ENCODE data around the gene MYO18A. TPM values are rescaled to one million over a fixed set of nuclear protein-coding genes. Genes with fewer than 3 reads are reported as not detected.
"Not testable (repeated sequence)": the region's sequence is repeated elsewhere in the genome, so short reads cannot be mapped to it uniquely, and the experiment has no call there.

The MYO18A gene
- total RNA-seq, 4 donors from 2014 or later = 71.6 to 125 (median 104) TPM

DNA sequence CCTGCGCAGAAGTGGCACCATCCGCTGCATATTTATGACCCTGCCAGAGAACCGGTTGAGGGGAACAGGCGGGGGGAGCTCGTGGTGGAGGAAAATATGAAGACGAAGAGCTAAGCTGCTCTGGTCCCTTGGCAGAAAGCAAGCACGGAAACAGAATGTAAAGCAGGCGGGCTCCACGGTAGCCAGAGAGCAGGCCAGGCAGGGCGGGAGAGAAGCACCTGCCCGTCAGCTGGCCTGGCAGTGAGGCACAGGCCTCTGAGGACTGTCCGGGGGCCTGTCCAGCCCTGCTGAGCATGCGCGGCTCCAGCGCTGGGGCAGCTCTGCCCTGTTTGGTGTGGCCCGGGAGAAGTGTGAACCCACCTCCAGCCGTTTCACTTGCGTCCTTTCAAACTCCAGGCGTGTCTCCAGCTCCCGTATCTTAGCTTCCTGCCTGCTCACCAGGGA lies 90.6 kb downstream of the MYO18A start:
- 75 to 79% methylated on average over 20 of the region's 20 CpGs for WGBS, 2 donors
- no peak for TF ChIP-seq EP300 (IDR thresholded peaks at IDR 0.05)
- no peak for DNase-seq (ENCODE audit: low spot score in 2 of 2)
- no peaks in the 10 kb centered on the region for H3K9me3 ChIP-seq
- no peak overlapping the region for H3K27ac ChIP-seq
- no peak overlapping the region for H3K4me3 ChIP-seq
- no peaks in the 10 kb centered on the region for H3K4me1 ChIP-seq
- H3K36me3 ChIP-seq = peaks cover 0 to 100% (median 34%) of the 10 kb centered on the region in 3 donors
- H3K27me3 ChIP-seq = no peaks in the 10 kb centered on the region

DNA sequence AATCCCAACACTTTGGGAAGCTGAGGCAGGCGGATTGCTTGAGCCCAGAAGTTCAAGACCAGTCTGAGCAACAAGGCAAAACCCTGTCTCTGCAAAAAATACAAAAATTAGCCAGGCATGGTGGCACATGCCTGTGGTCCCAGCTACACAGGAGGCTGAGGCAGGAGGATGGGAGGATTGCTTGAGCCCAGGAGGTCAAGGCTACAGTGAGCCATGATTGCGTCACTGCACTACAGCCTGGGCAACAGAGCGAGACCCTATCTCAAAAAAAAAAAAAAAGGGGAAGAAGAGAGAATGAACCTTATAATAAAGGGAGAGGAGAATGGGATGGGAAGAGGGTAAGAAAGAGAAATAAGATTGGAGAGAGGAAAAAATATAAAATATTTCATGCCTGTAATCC lies 91.4 kb downstream of the MYO18A start:
- not testable (repeated sequence) for H3K4me1 ChIP-seq; H3K27me3 ChIP-seq; H3K4me3 ChIP-seq; H3K27ac ChIP-seq; DNase-seq (ENCODE audit: low spot score in 2 of 2); H3K9me3 ChIP-seq
- 94 to 98% methylated on average over 3 of the region's 3 CpGs for WGBS, 2 donors
- H3K36me3 ChIP-seq = peaks cover 0 to 100% (median 34%) of the 10 kb centered on the region in 3 donors

DNA sequence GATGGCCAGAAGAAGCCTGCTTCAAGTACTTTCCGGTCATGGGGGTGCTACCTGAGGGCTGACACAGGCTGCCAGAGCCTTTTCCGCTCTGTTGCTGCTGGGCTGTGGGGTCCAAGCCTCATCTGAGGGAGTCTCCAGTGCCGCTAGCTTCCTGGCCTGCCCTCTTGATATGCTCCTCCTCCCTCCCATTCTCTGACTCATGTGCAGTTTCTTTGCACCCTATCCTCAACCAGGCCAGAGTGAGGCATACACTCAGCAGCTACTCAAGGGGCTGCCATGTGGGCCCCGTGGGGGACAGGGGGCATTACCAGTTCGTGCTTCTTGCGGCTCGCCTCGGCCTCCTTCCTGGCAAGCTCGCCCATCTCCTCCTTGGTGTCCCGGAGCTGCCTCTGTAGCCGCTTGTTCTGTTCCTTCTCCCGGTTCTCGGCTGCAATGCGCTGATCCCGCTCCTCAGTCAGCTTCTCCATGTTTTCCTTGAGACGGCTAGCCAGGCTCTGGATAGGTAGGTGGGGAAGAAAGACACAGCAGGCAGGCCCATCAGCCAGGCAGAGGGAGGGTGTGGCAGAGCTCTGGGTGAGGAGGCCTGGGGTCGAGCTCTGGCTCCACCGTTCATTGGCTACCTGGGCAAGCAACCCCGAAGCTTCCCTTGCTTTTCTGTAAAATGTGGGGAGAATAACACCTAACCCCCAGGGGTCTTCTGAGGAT lies 93.4 kb downstream of the MYO18A start:
- Histone ChIP-seq H3K9me3 (no peaks in the 10 kb centered on the region), H3K27me3 (no peaks in the 10 kb centered on the region), H3K27ac (no peak overlapping the region), H3K4me3 (no peak overlapping the region), H3K4me1 (no peaks in the 10 kb centered on the region), H3K36me3 (peaks cover 0 to 100% (median 30%) of the 10 kb centered on the region in 3 donors)
- TF ChIP-seq, protein P1, sequence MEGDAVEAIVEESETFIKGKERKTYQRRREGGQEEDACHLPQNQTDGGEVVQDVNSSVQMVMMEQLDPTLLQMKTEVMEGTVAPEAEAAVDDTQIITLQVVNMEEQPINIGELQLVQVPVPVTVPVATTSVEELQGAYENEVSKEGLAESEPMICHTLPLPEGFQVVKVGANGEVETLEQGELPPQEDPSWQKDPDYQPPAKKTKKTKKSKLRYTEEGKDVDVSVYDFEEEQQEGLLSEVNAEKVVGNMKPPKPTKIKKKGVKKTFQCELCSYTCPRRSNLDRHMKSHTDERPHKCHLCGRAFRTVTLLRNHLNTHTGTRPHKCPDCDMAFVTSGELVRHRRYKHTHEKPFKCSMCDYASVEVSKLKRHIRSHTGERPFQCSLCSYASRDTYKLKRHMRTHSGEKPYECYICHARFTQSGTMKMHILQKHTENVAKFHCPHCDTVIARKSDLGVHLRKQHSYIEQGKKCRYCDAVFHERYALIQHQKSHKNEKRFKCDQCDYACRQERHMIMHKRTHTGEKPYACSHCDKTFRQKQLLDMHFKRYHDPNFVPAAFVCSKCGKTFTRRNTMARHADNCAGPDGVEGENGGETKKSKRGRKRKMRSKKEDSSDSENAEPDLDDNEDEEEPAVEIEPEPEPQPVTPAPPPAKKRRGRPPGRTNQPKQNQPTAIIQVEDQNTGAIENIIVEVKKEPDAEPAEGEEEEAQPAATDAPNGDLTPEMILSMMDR (IDR thresholded peaks at IDR 0.05) = no peak
- no peak for TF ChIP-seq EP300 (IDR thresholded peaks at IDR 0.05)
- TF ChIP-seq POLR2A (IDR thresholded peaks at IDR 0.05) = no peak
- 86% methylated on average over 19 of the region's 19 CpGs for WGBS, 2 donors
- DNase-seq (ENCODE audit: low spot score in 2 of 2) = no peak

DNA sequence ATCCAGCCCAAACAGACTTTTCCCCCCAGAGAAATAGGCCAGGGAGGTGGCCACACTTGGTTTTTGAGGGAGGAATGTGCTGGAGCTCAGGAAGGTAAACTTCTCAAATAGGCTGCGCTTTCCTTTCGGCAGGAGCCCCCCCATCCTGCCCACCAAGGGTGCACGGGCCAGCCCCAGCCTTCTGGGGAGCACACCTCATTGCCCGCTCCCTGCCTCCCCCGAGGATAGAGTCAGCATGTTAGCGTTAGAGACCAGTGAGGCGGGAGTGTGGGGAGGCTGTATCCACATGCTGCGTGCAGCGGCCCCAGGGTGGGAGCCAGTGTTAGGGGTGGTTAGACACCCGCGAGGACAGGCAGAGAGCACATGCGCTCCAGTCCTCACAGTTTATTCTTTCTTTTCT lies 95.0 kb downstream of the MYO18A start:
- Histone ChIP-seq H3K27me3 (no peaks in the 10 kb centered on the region), H3K27ac (no peak overlapping the region), H3K4me3 (no peak overlapping the region), H3K36me3 (peaks cover 0 to 100% (median 24%) of the 10 kb centered on the region in 3 donors), H3K9me3 (no peaks in the 10 kb centered on the region), H3K4me1 (no peaks in the 10 kb centered on the region)
- TF ChIP-seq POLR2A (IDR thresholded peaks at IDR 0.05) = no peak
- TF ChIP-seq, protein P1 (IDR thresholded peaks at IDR 0.05) = no peak
- DNase-seq (ENCODE audit: low spot score in 2 of 2) = no peak
- WGBS, 2 donors = 79 to 80% methylated on average over 12 of the region's 12 CpGs

DNA sequence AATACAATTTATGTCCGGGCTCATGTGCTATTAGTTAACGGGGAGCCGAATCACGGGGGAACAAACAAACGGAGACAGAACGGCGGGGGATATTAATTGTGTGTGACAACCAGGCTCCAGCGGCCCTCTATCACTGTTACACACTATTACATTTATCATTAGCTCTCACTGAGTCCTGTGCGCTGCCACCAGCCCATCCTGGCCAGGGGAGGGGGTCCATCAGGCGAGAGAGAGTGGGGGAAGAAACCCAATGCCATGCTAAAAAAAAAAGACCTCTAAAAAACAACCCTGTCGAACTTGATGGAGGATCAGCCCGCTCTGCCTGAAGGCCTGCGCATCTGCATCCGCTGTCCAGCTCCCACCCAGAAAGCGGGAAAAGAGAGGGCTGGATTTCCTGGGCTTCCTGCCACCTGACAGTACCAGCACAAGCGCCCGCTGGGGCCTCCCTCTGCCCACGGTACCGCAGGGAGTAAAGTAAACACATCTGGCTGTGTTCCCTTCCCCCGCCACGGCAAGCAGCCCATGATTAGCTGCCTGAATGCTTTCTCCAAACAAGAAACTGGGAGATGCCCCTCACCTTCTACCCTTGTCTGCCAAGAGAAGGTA lies 95.6 kb downstream of the MYO18A start:
- DNase-seq (ENCODE audit: low spot score in 2 of 2) = no peak
- TF ChIP-seq POLR2A (IDR thresholded peaks at IDR 0.05) = no peak
- TF ChIP-seq EP300 (IDR thresholded peaks at IDR 0.05) = no peak
- TF ChIP-seq, protein P1 (IDR thresholded peaks at IDR 0.05) = no peak
- Histone ChIP-seq H3K4me3 (no peak overlapping the region), H3K27ac (no peak overlapping the region), H3K27me3 (no peaks in the 10 kb centered on the region), H3K9me3 (no peaks in the 10 kb centered on the region), H3K4me1 (no peaks in the 10 kb centered on the region), H3K36me3 (peaks cover 0 to 100% (median 18%) of the 10 kb centered on the region in 3 donors)
- WGBS, 2 donors = 71 to 75% methylated on average over 21 of the region's 21 CpGs

DNA sequence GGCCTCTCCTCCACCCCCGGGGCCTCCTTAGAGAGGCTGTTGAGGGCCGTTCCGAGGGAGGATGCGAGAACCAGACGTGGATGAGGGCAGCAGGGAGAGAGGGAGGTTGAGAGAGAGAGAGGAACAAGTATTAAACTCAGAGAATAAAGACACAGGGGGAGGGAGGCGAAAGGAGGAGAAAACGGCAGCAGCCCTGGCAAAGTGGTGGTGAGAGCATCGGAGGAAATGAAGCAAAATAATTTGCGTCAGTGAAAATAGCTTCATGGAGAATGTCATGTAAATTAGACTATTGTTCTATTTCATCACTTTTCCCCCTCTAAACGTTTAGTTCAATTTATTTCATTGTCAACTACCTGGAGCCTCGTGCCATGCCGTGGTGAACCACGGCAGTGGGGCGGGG lies 99.2 kb downstream of the MYO18A start:
- DNase-seq (ENCODE audit: low spot score in 2 of 2) = no peak
- no peak overlapping the region for H3K27ac ChIP-seq
- no peak for TF ChIP-seq EP300 (IDR thresholded peaks at IDR 0.05)
- TF ChIP-seq, protein P1 (IDR thresholded peaks at IDR 0.05) = no peak
- TF ChIP-seq POLR2A (IDR thresholded peaks at IDR 0.05) = no peak
- 75 to 78% methylated on average over 14 of the region's 14 CpGs for WGBS, 2 donors
- no peaks in the 10 kb centered on the region for H3K27me3 ChIP-seq
- H3K4me1 ChIP-seq = peaks cover 0 to 22% (median 0%) of the 10 kb centered on the region in 4 donors
- no peaks in the 10 kb centered on the region for H3K9me3 ChIP-seq
- H3K36me3 ChIP-seq = peaks cover 0 to 94% (median 7%) of the 10 kb centered on the region in 3 donors
- H3K4me3 ChIP-seq = no peak overlapping the region

All from tibial nerve (tissue), 4 donors.